ENCODE data around the gene DOCK1.

The DOCK1 gene

DNA sequence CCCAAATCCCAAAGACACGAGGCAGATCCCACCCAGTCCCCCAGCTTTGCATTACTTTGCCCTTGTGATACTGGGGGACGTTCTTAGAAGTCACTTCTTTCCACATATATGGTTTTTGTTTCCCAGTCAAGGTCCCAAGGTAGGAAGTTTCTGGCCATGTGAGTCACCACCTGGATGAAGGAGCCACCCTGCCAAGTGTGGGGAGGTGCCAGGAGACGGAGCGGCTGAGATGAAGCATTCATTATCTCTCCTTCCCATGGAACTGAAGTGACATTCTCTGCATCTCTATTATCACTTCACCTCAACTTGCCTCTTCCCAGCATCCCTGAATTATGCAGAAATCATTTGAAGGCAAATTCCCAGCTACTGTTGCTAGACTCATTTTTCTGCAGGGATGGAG lies 427.4 kb downstream of the DOCK1 start:
- DNase-seq, result no peak

DNA sequence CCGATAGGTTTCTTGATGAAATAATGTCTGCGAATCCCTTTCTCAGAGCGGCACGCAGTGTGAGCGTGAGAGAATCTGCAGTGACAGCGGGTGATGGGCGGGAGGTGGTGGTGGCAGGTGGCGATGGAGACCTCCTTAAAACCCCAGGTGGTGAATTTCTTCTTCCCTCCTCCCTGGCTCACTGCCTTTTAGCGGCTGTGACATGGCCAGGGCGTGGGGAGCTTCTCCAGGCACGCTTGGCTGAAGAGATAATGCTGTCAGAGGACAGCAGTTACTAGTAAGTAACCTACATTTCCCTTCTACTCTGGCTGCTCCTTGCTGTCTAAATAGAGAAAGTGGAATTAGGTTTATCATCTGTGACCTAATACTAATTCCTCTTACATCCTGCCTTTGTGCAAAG lies 432.6 kb downstream of the DOCK1 start:
- no peak for DNase-seq

GRCh38 chr10:127338399-127339110 lies 433.3 kb downstream of the DOCK1 start:
- no peak for DNase-seq

DNA sequence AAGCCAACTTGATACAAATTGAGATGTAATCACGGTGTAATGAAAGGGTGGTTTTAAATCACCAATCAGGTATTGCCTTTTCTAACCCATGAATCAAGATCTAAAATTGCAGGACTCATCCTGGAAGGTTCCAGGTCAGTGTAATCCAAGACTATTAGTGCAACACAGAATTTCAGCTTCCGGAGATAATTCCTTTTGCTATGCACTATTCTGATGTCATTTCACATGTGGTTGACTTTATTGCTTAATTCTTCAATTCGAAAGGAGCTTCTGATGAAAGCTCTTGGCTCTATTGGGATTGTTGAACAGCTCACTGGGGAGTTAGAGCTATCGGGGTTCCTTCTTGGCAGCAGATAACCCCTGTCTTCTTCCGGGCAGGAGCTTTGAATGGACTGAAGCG lies 438.6 kb downstream of the DOCK1 start:
- no peak for DNase-seq

- no peak for DNase-seq
These were observed 439.1 kb downstream of the DOCK1 start for GRCh38 chr10:127344346-127344745.

- no peak for DNase-seq
These were observed 440.2 kb downstream of the DOCK1 start for GRCh38 chr10:127345231-127345965.

DNA sequence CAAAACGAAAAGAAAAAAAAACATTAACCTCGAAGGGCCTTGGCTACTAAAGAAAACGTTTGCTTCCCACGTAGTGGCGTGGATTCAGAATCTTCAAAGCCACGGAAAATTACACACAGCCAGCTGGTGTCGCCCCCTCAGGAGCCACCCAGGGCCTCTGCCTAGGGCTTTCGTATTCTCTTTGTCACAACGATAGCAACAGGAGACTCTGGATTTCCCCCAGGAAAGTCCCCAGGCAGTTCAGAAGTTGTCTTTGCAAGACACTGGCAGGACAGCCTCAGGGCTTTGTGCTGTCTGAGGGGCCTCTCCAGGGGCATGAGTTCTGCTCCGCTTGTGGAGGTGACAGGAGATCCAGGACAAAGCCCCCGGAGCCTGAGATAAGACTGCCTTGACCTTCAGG lies 441.4 kb downstream of the DOCK1 start:
- no peak for DNase-seq

DNA sequence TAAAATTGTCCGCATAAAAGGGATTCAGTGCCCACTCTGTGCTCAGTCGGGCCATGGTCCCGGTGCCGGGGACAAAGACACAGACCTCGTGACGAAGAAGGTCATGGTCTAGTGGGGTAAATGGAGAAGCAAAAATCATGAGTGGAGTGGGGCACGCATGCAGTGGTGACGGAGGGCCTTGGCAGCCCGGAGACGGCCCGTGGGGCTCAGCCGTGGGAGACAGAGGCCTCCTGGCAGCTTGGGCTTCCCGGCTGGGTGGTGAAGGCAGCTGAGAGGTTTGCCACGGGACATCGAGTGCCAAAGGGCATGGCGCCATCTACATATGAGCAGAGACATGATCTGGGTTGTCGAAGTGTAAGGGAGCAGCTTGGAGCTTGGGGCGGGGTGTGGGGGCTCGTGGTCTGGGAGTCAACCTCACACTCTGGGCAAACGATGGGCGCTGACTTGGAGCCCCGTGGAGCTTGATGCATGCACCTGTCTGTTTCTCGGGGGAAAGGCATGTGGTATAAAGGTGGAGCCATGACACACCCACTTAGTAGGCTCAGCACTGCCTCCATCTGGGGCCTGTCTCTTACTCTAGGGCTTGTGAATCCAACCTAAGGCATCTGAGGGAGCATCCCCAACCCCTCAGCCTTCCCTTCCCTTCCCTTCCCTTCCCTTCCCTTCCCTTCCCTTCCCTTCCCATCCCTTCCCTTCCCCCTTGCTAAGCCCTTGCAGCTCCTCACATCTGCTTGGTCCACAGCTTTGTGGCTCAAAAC lies 442.2 kb downstream of the DOCK1 start:
- no peak for DNase-seq

GRCh38 chr10:127349737-127350136 lies 444.5 kb downstream of the DOCK1 start:
- DNase-seq, result no peak

DNA sequence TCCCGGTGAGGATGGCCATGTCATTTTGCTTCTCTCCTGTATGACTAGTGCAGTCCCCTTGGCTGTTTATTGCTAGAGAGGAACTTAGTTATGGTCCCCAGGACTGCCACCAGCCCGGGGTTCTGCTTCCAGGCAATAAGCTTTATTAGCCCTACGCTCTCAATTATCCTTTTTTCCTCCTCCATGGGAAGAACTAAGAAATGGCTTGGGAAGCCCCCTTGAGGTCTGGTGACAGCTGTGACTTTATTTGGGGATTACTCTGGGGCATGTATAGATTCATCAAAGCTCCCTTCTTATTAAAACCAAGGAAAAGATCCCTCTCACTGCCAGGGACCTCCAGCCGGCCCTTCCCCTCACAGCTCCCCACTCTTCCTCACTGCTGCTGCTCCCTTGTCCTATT lies 446.3 kb downstream of the DOCK1 start:
- no peak for DNase-seq

DNA sequence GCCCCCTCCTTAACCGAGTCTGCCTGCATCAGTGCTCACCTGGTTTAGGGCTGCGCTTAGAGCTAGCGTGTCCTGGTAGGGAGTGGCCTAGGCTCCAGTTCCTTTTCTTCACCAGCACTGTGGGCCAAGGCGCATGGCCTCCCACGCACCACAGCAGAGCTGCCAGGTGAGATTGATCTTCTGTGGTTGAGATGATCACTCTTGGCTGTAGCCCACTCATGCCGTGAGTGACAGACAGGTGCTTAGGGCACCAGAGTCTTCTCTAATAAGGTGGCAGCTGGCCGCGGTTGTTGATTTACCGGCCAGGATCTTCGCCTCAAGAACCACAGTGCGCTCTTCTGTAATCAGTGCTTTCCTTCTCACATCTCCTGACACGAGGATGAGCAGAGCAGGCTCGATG lies 448.3 kb downstream of the DOCK1 start:
- no peak for DNase-seq

DNA sequence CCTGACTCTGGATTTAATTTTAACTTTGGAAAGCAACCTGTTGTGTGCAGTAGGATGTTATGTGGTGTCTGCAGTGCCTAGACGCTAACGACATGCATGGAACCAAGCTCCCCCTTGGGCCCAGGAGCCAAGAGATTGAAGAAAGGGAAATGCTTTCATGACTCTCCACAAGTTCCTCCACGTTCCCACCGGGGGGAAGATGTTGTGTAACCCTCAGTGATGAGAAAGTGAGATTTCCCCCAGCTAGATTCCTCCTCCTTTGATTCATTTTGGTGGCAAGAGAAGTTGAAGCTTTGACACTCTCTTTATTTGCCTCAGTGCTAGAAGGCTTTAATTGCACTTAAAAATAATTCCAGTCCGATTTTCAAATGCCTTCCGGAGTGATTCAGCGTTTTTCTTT lies 449.0 kb downstream of the DOCK1 start:
- DNase-seq, result no peak

DNA sequence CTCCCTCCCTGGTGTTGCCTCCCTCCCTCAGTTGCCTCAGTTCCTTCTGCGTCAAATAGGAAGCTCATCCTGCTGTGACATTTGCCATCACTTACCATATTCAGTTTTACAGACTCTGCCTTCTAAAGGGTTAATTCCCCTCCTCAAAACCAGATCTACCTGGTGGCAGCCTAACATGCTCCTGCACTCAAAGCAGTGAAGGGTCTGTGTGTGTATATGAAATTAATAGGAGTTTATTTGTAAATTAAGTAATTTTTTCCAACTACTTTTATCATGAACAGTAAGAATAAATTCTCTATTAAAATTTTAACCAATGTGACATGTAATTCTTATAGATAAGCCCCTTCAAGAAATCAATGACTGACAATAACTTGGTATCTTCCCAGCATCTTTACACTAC lies 449.8 kb downstream of the DOCK1 start:
- DNase-seq, result no peak

GRCh38 chr10:127356360-127356759 lies 451.1 kb downstream of the DOCK1 start:
- no peak for DNase-seq

GRCh38 chr10:127357265-127357664 lies 452.0 kb downstream of the DOCK1 start:
- DNase-seq, result no peak

GRCh38 chr10:127358337-127358736 lies 453.1 kb downstream of the DOCK1 start:
- no peak for DNase-seq

DNA sequence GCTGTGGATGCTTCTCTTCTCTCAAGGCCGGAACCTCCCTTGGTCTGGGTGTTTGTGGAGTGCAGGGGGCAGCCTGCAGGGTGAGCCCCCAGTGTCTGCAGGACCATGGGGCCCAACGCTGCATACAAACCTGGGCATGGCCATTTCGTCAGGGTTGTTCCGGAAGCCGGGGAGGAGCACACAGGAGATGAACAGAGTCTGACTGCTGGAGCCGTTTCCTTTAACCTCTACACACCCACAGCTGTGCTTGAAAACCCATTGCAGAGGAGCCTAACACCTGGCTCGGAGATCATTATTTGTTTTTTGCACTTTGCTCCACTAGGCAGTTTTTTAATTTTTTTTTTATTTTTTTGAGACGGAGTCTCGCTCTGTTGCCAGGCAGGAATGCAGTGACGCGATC lies 458.8 kb downstream of the DOCK1 start:
- no peak for DNase-seq

GRCh38 chr10:127368101-127368500 lies 462.9 kb downstream of the DOCK1 start:
- DNase-seq, result no peak

GRCh38 chr10:127368929-127369328 lies 463.7 kb downstream of the DOCK1 start:
- DNase-seq, result no peak

DNA sequence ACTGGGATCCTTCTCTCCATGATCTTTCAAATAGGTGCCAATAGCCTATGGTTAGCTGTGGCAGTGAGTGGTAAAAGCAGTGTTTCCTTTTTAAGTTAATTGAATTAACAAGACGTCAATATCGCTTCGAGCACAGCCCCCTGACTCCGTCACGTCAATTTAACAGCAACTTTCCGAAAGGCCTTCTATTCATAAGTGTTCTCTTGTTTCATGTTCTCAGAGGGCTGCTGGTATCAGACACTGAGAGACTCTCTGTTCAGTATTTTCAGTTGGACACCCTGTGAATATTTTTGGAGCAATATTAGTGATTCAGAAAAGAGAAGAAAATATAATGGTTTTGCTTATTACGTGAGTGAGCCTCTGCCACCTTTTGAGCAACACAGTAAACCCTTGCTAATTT lies 465.4 kb downstream of the DOCK1 start:
- DNase-seq, result no peak

- no peak for DNase-seq
These were observed 467.1 kb downstream of the DOCK1 start for GRCh38 chr10:127372361-127372760.

DNA sequence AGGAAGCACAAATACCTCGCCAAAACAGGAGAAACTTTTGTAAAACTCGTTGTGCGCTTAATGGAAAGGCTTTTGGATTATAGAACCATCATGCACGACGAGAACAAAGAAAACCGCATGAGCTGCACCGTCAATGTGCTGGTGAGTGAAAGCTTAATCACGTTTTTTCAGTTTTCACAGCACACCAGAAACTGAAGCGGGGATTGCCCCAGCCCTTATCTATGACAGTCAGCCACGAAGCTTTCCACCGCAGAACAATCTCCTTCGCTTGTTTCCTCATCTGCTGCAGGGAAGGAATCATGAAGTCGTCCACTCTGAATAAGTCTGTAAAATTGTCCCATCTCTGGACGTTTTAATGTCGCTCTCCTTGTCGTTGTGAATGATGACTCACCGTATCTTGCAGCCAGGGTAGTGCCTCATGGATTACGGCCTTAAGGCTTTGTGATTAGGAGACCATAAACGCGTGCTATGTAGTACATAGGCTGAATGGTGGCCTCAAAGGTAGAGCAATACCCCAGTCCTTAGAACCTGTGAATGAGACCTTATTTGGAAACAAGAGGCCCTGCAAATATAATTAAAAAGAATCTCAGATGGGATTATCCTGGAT lies 468.9 kb downstream of the DOCK1 start:
- DNase-seq, result no peak

DNA sequence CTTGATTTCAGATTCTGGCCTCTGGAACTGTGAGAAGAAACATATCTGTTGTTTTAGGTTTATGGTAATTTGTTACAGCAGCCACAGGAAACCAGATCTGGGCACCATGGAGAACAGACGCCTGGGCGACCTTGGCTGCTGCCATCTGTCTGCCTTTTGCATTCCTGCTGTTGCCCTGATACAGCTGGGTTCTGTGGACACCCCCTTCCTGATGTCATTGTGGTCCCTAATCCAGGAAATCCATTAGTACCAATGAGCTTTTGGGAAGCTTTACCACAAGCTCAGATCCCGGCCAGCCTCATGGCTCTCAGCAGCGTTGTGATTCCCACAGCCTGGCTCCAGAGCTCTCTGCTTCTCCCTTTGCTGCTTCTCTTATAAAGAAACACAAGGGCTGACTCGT lies 469.7 kb downstream of the DOCK1 start:
- no peak for DNase-seq

GRCh38 chr10:127375461-127375860 lies 470.2 kb downstream of the DOCK1 start:
- no peak for DNase-seq
